ENCODE measurements around the gene DPY19L1. TPM values are rescaled to one million over a fixed set of nuclear protein-coding genes. Genes with fewer than 3 reads are reported as not detected.
"Not testable (repeated sequence)": the region's sequence is repeated elsewhere in the genome, so short reads cannot be mapped to it uniquely, and the experiment has no call there.

The DPY19L1 gene
- 10 to 100 TPM; 30.7 to 33.8 (median 31.6) TPM for polyA plus RNA-seq (ENCODE audit: insufficient read length in 3 of 3)

DNA sequence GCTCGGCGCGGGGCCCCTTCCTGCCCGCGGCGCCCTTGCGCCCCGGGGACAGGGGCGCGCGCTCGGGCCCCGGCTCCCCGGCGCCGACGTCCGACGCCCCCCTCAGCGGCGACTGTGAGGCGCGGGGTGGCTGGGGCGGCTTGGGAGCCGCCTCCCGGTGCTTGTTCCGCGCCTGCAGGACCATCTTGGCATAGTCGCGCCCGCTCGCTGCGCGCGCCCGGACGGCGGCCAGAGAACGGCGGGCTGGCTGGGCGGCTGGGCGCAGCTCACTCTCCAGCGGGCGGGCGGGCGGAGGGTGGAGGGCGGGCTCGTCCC is at the start of gene DPY19L1:
TSS of gene DPY19L1 (minus strand) at position 275 of the 315 bp plus-strand sequence. CDS start at position 184, 91 bp downstream.
- DNase-seq (ENCODE audit: low read depth in 3 of 3, low spot score in 2 of 3), result no peak

DNA sequence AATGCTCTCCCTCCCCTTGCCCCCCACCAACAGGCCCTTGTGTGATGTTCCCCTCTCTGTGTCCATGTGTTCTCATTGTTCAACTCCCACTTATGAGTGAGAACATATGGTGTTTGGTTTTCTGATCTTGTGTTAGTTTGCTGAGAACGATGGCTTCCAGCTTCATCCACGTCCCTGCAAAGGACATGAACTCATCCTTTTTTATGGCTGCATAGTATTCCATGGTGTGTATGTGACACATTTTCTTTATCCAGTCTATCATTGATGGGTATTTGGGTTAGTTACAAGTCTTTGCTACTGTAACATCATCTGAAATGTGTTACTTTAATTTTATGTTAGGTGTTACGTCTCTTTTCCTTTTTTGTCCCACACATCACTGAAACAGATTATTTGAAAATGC is 42.2 kb upstream of the DPY19L1 start:
- DNase-seq (ENCODE audit: low read depth in 3 of 3, low spot score in 2 of 3), result not testable (repeated sequence)

DNA sequence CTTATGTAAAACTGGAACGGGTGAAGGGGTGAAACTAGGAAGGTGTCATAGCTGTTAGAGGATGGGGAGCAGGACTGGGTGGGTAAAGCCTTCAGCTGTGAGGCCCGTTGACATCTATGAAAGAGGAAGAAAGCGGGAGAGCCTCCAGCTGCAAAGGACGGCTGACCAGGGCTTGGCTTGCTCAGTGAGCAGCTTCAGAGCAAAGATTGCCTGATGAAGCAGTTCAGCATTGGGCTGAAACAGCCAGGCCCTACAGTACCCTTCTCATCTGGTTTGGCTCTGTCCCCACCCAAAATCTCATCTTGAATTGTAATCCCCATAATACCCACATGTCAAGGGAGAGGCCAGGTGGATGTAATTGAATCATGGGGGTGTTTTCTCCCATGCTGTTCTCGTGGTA is 36.7 kb upstream of the DPY19L1 start:
- not testable (repeated sequence) for DNase-seq (ENCODE audit: low read depth in 3 of 3, low spot score in 2 of 3)

DNA sequence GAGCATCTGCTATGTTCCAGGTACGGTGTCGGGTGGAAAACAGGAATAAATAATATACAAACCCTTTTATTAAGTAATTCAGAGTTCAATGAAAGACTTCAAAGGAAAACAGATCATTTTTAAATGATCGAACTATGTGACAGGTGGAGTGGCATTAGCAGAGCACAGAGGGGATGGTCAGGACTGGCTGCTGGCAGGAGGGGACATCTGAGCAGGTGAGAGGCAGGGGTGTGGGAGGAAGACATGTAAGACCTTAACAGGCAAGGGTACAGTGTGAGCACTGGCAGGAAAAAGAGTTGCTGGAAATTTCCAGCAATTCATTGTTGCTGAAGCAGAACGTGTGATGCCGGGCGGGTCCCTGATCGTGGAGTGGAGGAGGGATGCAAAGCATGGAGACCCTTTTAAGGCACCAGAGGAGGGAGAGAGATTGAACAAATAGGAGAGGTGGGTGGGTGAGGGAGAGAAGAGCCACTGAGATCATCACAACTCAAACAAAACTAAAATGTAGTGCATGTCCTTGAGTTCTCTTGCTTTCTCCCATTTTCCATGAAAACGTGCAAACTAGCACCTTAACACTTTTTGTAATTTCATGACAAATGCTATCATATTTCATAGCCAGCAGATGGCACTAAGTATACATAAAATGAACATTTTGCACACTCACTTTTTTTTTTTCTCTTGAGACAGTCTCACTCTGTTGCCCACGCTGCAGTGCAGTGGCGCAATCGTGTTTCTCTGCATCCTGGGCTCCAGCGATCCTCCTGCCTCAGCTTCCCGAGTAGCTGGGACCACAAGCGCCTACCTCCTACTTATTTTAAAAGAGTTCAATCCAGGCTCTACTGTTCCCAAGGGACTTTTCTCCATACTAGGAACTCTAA is 35.9 kb upstream of the DPY19L1 start:
- DNase-seq (ENCODE audit: low read depth in 3 of 3, low spot score in 2 of 3), result not testable (repeated sequence)

DNA sequence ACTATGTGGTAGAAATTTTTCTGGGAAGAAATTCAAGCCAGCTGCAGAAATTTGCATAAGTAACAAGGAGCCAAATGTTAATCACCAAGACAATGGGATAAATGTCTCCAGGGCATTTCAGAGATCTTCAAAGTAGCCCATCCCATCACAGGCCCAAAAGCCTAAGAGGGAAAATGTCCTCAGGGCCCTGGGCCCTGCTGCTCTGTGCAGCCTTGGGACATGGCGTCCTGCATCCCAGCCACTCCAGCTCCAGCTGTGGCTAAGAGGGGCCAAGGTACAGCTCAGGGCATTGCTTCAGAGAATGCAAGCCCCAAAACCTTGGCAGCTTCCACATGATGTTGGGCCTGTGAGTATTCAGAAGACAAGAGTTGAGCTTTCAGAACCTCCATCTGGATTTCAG is 31.8 kb upstream of the DPY19L1 start:
- not testable (repeated sequence) for DNase-seq (ENCODE audit: low read depth in 3 of 3, low spot score in 2 of 3)

DNA sequence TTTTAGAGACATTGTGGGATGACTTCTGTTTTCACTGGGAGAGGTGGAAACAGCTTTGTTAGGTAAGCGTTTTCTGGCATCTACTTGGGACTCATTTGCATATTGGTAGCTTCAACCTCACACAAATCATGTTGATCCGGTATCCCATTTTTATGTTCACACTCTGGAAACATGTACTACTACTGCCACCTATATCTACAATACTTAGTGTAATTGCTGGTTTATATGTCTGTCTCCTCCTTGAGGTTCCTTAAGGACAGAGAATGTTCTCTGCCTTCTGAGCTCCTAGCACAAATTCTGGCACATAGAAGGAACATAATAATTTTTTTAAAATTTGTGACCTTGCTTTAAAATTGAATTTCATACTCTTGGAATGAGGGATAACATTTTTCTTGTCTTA is 28.1 kb upstream of the DPY19L1 start:
- not testable (repeated sequence) for DNase-seq (ENCODE audit: low read depth in 3 of 3, low spot score in 2 of 3)

DNA sequence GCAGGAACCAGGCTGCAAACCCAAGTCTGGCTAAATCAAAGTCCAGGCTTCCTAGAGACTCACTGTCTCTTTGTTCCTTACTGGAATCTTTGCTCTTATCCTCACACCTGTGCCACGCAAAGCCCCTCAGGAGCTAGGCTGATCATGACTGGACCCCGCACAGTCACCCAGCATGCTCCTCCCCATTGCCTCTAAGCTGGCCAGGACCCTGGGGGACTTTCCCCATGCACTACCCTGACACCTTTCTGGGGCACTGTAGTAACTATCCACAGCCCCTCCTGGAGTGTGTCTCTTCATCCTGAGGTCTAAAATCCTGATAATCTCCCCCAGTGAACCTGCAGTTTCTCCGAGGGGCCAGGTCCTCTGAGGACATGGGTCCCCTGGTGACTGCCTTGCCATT is 21.3 kb upstream of the DPY19L1 start:
- not testable (repeated sequence) for DNase-seq (ENCODE audit: low read depth in 3 of 3, low spot score in 2 of 3)

DNA sequence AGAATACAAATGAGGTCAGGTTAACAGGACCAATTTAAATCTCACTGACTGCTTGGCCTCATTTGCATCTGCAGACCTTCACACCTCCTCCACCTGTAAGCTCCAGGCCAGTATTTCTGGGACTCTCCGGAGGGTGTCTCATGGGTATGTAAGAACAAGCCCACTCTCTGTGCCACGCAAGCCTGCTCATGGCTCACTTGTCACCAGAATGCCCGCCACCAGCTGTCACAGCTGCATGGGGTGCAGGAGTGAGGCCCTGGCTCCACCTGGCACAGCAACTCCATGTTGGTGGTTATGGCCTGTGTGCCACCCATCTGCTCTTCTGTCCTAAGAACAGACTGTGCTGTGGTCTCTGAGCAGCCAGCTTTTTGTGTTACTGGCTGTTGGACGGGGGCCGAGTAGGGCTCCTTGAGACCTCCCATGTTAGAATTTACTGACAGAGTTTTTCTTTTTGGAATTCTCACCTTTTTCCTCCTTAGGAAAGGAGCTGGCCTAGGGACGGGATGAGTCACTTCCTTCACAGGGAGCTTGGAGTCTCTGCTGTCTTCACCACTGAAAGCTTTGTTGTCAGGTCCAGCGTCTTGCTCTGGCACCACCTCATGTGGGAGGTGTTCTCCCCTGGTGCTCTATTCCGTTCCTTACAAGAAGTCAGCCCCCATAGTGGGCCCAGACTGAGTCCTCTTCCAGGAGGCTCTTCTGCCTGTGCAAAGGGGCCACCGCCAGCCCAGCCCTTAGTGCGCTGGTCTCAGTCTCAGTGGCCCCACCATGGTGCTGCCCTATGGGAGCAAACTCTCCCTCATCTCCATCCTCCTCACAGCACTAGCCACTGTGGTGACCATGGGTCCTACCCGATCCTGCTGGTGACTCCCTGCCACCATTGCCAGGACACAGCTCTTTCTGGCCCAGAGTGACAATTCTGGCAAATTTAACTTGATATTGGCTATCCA is 20.5 kb upstream of the DPY19L1 start:
- not testable (repeated sequence) for DNase-seq (ENCODE audit: low read depth in 3 of 3, low spot score in 2 of 3)

DNA sequence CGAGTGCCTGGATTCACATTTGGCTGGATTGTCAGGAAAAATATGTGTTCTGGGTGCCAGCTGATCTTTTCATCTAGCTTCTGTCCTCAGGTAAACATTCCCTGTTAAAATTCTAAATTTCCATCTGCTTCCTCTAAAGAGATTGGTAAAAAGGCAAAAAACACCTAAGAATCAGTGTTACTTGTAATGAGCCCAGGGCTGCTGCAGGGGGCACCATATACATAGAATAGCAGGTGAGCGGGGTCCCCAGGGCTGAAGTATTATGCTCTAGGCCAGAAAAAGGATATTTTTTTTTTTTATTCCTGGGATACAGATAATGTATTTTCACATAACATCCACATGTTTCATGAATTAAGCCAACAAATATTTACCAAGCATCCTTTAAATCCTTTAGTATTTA is 18.4 kb upstream of the DPY19L1 start:
- DNase-seq (ENCODE audit: low read depth in 3 of 3, low spot score in 2 of 3), result not testable (repeated sequence)

DNA sequence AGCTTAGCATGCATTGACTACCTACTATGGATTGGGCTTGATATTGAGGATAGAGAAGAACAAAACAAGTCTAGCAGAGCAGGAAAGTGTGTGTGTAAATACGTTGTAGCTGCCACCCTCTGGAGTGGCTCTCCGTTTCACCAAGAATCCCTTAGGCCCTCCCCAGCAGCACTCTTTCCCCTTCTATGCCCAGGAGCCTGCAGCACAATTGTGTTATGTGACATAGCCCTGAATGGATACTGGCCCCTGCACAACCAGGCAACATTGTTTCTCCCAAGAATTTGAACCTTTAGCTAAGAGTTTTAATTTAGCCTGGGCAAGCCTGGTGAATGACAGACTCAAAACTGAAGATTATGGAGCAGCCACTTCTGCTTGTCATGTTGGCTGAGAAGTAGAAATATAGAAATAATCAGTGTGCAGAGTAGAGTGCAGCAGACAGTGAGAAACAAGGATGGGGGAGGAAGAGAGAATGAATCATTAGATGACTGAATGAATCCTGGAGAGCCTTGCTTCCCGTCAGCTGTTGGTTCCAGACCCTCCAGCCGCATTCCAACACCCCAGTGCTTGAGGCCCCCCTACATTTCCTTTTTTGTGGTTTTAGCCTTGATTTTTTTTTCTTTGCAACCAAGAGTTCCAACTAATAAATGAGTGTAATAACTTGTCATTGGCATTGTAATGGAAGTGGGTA is 16.3 kb upstream of the DPY19L1 start:
- DNase-seq (ENCODE audit: low read depth in 3 of 3, low spot score in 2 of 3), result not testable (repeated sequence)

DNA sequence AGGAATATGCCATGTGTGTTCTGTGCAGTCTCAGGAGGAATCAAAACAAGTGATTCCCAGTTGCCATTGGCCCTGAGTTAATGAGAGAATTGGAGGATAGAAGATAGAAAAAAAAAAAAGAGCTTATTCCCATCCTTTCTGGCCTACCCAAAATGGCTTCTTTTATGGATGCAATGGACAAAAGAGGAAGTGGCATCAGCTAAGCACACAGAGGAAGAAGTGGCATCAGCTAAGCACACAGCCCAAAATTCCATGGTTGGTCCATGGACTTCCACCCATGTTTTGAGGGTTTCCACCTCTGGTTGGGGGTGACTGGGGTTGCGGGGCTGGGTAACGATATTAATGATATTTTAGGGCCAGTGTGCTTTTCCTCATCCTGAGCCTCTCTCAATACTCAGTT is 11.1 kb upstream of the DPY19L1 start:
- not testable (repeated sequence) for DNase-seq (ENCODE audit: low read depth in 3 of 3, low spot score in 2 of 3)

DNA sequence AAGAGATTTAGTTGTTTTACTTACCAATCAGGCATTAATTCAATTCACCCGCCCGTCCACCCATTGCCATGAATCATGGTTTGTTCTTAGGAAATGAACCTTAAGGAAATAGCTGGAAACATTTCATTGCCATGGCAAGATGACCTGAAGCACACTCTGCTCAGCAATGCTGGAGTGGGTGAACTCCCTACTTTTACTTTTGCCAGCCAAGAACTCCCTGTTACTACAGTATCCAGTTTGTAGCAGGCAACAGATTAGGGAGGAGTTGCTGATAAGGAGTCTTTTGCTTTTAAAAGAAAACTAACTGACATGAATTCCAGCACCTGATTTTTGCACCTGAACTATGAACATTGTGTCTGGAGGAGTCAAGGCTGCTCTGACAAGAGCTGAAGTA is 10.6 kb upstream of the DPY19L1 start:
- DNase-seq (ENCODE audit: low read depth in 3 of 3, low spot score in 2 of 3), result not testable (repeated sequence)

DNA sequence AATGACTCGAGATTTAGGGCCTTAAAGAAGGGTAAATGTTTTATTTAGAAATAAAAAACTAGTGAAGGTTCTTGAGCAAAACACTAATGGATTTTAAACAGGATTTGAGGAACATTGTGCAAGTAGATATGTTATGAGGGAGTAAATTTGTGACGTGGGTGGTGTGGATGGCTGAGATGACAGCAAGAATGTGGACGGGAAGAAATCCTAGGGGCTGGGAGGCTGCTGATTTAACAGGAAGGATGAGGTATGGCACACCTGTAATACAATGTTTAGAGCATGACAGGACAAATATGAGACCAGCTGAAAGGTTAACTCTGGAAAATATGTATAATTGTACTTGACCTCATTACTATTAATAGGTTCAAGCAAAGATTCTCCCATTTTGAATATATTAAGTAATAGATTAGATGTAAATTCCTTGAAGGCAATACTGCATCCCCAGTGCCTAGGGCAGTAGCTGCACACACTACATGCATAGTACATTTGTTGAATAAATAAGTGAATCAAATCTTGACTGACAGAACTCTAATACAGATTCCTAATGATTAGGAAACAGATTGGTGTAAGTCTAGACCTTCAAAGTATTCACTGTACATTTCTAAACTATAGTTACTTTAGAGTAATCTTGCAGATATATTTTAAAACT is 10.1 kb upstream of the DPY19L1 start:
- DNase-seq (ENCODE audit: low read depth in 3 of 3, low spot score in 2 of 3), result not testable (repeated sequence)

DNA sequence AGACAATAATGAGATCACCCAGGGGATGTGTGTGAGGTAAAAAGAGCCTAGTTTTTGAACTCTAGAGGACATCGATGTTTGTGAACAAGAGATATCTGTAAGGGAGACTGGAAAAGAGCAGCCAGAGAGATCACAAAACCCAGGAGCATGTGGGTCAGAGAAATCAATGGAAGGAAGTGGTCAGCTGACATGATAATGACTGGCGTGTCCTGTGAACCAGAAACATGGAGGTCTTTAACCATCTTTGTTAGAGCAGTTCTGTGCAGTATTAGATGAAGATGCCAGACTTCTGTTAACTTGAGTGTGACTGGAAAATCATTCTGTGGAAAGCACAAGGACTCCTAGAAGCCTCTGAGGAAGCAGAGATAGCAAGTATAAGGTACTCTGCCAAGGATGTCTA is 6.0 kb upstream of the DPY19L1 start:
- DNase-seq (ENCODE audit: low read depth in 3 of 3, low spot score in 2 of 3), result not testable (repeated sequence)

DNA sequence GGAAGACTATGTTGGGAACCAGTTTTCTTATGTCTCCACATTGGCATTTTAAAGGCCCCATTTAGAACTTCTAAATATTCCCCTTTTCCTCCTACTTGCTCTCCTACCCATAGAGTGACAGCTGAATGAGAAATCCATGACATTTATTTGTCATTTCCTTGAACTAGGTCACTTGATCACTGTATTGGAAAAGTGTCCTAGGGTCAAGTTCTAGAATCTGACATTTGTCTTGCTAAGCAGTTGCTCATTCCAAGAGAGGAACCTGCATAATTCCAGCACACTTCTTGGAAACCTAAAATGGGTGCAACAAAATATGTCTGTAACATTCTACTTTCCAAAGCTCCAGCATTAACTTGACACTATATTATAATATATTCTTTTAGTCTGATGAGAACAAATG is 3.6 kb upstream of the DPY19L1 start:
- DNase-seq (ENCODE audit: low read depth in 3 of 3, low spot score in 2 of 3), result no peak

DNA sequence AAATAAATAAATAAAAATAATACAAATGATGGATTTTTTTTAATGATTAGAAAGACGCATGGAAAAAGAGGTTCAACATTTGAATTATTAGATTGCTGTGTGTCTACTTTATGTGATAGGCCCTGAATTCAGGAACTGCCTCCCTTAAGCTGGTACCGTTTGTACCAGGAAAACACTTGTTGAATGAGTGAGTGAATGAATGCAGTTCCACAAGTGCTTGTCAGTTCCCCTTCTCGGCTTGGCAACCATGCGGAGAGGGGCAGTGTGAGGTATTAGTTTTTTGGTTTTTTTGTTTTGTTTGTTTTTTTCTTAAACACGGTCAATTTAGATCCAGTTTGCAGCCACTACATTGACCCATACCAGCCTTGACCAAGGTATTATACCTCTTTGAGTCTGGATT is 2.1 kb upstream of the DPY19L1 start:
- no peak for DNase-seq (ENCODE audit: low read depth in 3 of 3, low spot score in 2 of 3)

DNA sequence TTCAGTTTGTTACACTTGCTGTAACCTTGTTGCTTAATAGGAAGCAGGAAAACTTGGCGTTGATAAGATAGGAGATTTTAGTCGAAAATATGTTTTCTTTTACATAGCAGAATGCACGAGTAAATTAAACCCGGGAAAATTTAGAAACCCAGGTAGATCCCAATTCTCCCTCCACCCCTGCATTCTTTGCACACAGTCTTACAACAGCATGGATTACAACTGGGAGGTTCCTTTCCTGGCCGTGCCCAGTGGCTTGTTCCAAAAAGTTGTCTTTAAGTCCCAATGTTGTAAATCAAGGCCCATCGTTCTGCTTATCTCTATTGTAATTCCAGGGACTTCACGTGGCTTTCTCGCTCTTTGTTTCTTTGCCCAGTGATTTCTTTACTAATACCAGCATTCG is 1.1 kb upstream of the DPY19L1 start:
- DNase-seq (ENCODE audit: low read depth in 3 of 3, low spot score in 2 of 3), result no peak

DNA sequence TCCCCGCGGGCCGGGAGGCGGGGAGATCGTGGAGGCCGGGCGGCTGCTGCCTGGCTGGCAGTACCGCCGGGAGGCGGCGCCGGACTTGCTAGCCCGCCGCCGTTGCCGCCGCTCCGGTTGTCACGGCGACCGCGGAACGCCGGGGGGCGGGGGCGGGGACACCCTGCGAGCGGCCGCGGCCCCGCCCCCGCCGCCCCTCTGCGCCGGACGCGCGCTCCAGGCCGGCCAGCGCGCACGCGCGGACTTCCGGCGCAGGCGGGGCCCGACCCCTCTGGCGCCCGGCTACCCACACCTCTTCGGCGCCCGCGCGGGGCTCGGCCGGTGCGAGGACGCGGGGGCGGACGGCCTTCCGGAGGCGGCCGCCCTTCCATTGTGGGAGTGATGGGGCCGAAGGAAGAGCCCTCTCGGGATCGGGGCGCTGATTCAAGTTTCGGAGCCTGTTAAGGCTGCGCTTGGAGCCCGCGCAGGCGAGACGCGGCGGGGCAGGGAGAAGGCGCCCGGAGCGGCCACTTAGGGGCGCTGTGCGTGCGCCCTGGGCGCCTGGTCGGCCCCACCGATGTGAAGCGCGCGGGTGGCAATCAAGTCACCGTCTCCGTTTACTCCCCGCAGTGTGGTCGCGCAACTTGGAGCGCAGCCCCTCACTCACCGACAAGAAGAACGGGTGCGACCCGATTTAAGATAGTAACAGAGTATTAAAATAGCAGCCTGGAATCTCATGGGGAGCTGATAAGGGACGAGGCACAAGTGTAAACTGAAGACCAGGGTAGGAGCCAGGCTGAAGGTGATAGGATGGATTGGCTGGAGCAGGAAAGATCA is 449 bp upstream of the DPY19L1 start:
- DNase-seq (ENCODE audit: low read depth in 3 of 3, low spot score in 2 of 3), result peak; percentile 70 to 87 (median 80)

DNA sequence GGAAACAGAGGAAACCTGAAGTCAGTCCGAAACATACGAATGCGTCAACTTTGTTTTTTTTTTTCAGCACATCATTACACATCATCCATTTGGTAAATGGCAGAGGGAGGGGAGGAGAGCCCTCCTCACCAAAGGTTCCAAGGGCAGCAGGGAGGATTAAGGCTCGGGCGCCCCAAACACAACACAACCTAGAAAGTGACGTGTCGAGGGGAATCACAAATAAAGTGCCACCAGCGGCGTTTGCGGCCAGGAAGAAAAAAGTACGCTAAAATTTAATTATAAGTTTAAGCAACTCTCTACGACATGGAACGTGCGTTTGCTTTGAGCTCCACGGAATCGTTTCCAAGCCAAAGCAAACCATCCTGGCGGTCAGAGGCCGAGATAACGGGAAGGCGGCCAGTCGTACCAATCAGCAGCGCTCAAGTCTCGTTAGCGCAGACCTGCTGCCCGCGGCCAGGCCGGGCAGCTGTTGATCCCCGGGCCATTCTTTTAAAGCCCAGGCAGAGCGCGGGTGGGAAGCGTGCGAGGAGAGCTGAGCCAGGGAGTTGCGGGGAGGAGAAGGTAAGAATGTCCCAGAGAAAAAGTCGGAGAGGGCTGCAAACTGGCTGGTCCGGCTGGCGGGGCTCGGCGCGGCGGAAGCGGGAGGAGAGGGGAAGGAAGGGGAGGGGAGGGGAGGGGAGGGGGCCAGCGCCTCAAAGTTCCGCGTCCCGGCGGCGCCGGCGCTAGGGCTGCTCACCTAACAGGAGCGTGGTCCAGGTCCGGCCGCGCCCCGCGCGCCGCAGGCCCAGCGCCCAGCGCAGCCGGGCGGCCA is 719 bp downstream of the DPY19L1 start:
- peak in 1 of 3 donors; percentile 44 for DNase-seq (ENCODE audit: low read depth in 3 of 3, low spot score in 2 of 3)

All from right renal cortex interstitium (tissue), 3 donors.